Endothelial cell (in vitro differentiated cells): ENCODE data around the gene TUBA4A. TPM values are rescaled to one million over a fixed set of nuclear protein-coding genes. Genes with fewer than 3 reads are reported as not detected.

Source experiments
- DNase-seq: peaks from one replicate; pipeline ENCODE4 v3.0.0; 2021; ENCODE audit warnings: low spot score
- H3K27ac Mint-ChIP-seq: one replicate; pipeline ENCODE4 v1.8.0; 2021; ENCODE audit warnings: mixed read lengths, inconsistent platforms; ENCODE audit not compliant: unreplicated experiment
- H3K27me3 Mint-ChIP-seq: one replicate; pipeline ENCODE4 v1.8.0; 2021; ENCODE audit warnings: mild to moderate bottlenecking, moderate library complexity, mixed read lengths, inconsistent platforms; ENCODE audit not compliant: unreplicated experiment
- H3K36me3 Mint-ChIP-seq: one replicate; pipeline ENCODE4 v1.8.0; 2021; ENCODE audit warnings: mild to moderate bottlenecking, low read depth, mixed read lengths, inconsistent platforms; ENCODE audit not compliant: unreplicated experiment
- H3K4me1 Mint-ChIP-seq: one replicate; pipeline ENCODE4 v1.8.0; 2021; ENCODE audit warnings: mild to moderate bottlenecking, mixed read lengths, inconsistent platforms; ENCODE audit not compliant: unreplicated experiment
- H3K4me3 Mint-ChIP-seq: one replicate; pipeline ENCODE4 v1.8.0; 2021; ENCODE audit warnings: mild to moderate bottlenecking, mixed read lengths, inconsistent platforms; ENCODE audit not compliant: unreplicated experiment
- H3K9me3 Mint-ChIP-seq: one replicate; pipeline ENCODE4 v1.8.0; 2021; ENCODE audit warnings: mixed read lengths, inconsistent platforms; ENCODE audit not compliant: unreplicated experiment
- CTCF ChIP-seq: fragments of 200-600 bp; sonication (generic); IDR thresholded peaks from one replicate; pipeline ENCODE4 v1.5.0; 2021; ENCODE audit warnings: antibody characterized with exemption; ENCODE audit not compliant: unreplicated experiment
- total RNA-seq: library from RNA; stranded (reverse); fragmentation: NEBNext Ultra II Directional; extraction: Animal tissue kit (Norgen Biotek cat#: 25700); gene quantifications from one replicate; pipeline ENCODE4 v1.2.1, GENCODE V29; 2021; ENCODE audit not compliant: unreplicated experiment

TUBA4A gene
- total RNA-seq, 1 donor from 2014 or later, result 18.7 TPM

DNA sequence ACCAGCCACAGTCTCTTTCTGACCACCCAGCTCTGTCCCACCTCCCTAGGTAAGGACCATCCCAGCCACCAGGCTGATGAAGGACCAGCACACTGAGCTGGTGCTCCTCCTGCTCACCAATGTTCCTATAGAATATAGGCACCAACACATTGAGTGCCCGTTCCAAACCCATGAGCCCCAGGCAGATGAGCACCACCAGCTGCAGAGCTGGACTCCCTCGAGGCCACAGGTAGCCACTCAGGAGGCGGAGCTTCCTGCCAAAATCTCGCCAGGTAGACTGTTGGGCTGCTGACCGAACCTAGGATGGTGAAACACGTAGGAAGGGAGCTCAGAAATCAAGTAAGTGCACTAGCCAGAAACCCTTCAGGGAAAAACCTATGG, 37.2 kb downstream of the TUBA4A start:
- peaks cover 12% of the 10 kb centered on the region for H3K27me3 Mint-ChIP-seq
- no peak overlapping the region for H3K27ac Mint-ChIP-seq
- H3K36me3 Mint-ChIP-seq, result peaks cover 9% of the 10 kb centered on the region
- H3K9me3 Mint-ChIP-seq, result no peaks in the 10 kb centered on the region
- TF ChIP-seq CTCF, result no peak
- no peak overlapping the region for H3K4me3 Mint-ChIP-seq
- DNase-seq, result no peak
- peaks cover 14% of the 10 kb centered on the region for H3K4me1 Mint-ChIP-seq

- TF ChIP-seq CTCF, result no peak
- Mint-ChIP-seq H3K4me1 (peaks cover 14% of the 10 kb centered on the region), H3K36me3 (peaks cover 4% of the 10 kb centered on the region), H3K27ac (no peak overlapping the region), H3K4me3 (no peak overlapping the region), H3K27me3 (peaks cover 11% of the 10 kb centered on the region), H3K9me3 (no peaks in the 10 kb centered on the region)
- DNase-seq, result no peak
Observed at GRCh38 chr2:219215871-219216534, 37.7 kb downstream of the TUBA4A start.

GRCh38 chr2:219214786-219215185, 38.9 kb downstream of the TUBA4A start:
- no peaks in the 10 kb centered on the region for H3K9me3 Mint-ChIP-seq
- no peak overlapping the region for H3K27ac Mint-ChIP-seq
- peaks cover 14% of the 10 kb centered on the region for H3K4me1 Mint-ChIP-seq
- no peak for DNase-seq
- TF ChIP-seq CTCF, result no peak
- peaks cover 3% of the 10 kb centered on the region for H3K36me3 Mint-ChIP-seq
- peaks cover 11% of the 10 kb centered on the region for H3K27me3 Mint-ChIP-seq
- no peak overlapping the region for H3K4me3 Mint-ChIP-seq

- no peak overlapping the region for H3K27ac Mint-ChIP-seq
- H3K4me3 Mint-ChIP-seq, result no peak overlapping the region
- H3K27me3 Mint-ChIP-seq, result peaks cover 11% of the 10 kb centered on the region
- TF ChIP-seq CTCF, result no peak
- peaks cover 8% of the 10 kb centered on the region for H3K4me1 Mint-ChIP-seq
- H3K36me3 Mint-ChIP-seq, result peaks cover 3% of the 10 kb centered on the region
- no peaks in the 10 kb centered on the region for H3K9me3 Mint-ChIP-seq
- DNase-seq, result no peak
Observed at GRCh38 chr2:219214141-219214540, 39.6 kb downstream of the TUBA4A start.

DNA sequence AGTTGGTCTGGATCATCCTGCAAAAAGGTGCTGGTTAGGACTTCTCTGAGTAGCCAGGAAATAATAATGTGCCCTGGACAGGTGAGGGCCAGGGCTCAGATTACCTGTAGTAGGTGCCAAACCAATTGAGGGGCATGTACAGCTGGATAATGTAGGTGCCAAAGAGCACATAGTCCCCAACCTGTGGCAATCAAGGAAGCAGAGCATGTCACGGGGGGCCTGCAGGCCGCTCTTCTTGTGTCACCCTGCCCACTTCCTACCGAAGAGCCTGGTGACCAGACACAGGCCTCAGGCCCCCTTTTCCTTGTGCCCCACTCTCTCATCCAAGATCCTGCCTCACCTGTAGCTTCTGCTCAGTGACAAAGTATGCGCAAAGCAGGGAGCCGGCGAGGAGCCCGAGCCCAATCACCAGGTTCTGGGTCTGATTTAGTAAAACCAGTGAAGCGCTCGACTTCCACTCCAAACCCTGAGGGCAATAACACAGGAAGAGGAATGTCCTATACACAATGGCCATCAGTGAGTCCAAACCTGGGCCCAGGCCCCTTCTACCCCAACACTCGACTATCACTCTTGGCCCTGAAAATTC, 40.1 kb downstream of the TUBA4A start:
- Mint-ChIP-seq H3K4me1 (peaks cover 6% of the 10 kb centered on the region), H3K4me3 (no peak overlapping the region), H3K27ac (no peak overlapping the region), H3K27me3 (peaks cover 11% of the 10 kb centered on the region), H3K36me3 (peaks cover 5% of the 10 kb centered on the region), H3K9me3 (no peaks in the 10 kb centered on the region)
- DNase-seq, result no peak
- no peak for TF ChIP-seq CTCF
